ENCODE results near the gene MCRS1. TPM values are rescaled to one million over a fixed set of nuclear protein-coding genes. Genes with fewer than 3 reads are reported as not detected.

The MCRS1 gene
- total RNA-seq, 1 donor from 2014 or later: 33.9 TPM

GRCh38 chr12:49542592-49543160, 25.3 kb downstream of the MCRS1 start:
- no peaks in the 10 kb centered on the region for H3K9me3 ChIP-seq (ENCODE audit: control insufficient read depth in 3 of 3, low read length in 3 of 3)
- peaks cover 42 to 68% (median 58%) of the 10 kb centered on the region in 3 donors for H3K27me3 ChIP-seq (ENCODE audit: control insufficient read depth in 3 of 3, insufficient read depth in 3 of 3, low read length in 3 of 3)
- no peak overlapping the region for H3K27ac ChIP-seq (ENCODE audit: low read depth, low read length)
- H3K4me3 ChIP-seq (ENCODE audit: low read length in 3 of 3): no peak overlapping the region
- no peak overlapping the region for H3K9ac ChIP-seq (ENCODE audit: low read depth in 1 of 3, low read length in 3 of 3)
- no peaks in the 10 kb centered on the region for H3K36me3 ChIP-seq (ENCODE audit: control insufficient read depth in 3 of 3, insufficient read depth in 3 of 3, low read length in 3 of 3)
- peaks cover 5 to 8% (median 8%) of the 10 kb centered on the region in 3 donors for H3K4me1 ChIP-seq (ENCODE audit: control insufficient read depth in 3 of 3, insufficient read depth in 3 of 3, low read length in 3 of 3)

- Histone ChIP-seq H3K27ac (ENCODE audit: low read depth, low read length) (no peak overlapping the region), H3K4me3 (ENCODE audit: low read length in 3 of 3) (no peak overlapping the region), H3K27me3 (ENCODE audit: control insufficient read depth in 3 of 3, insufficient read depth in 3 of 3, low read length in 3 of 3) (peaks cover 40 to 67% (median 58%) of the 10 kb centered on the region in 3 donors), H3K4me1 (ENCODE audit: control insufficient read depth in 3 of 3, insufficient read depth in 3 of 3, low read length in 3 of 3) (peaks cover 10 to 12% (median 12%) of the 10 kb centered on the region in 3 donors), H3K9ac (ENCODE audit: low read depth in 1 of 3, low read length in 3 of 3) (no peak overlapping the region), H3K36me3 (ENCODE audit: control insufficient read depth in 3 of 3, insufficient read depth in 3 of 3, low read length in 3 of 3) (no peaks in the 10 kb centered on the region), H3K9me3 (ENCODE audit: control insufficient read depth in 3 of 3, low read length in 3 of 3) (no peaks in the 10 kb centered on the region)
Measured at GRCh38 chr12:49541911-49542505, 25.9 kb downstream of the MCRS1 start.

GRCh38 chr12:49541140-49541861, 26.6 kb downstream of the MCRS1 start:
- Histone ChIP-seq H3K36me3 (ENCODE audit: control insufficient read depth in 3 of 3, insufficient read depth in 3 of 3, low read length in 3 of 3) (no peaks in the 10 kb centered on the region), H3K27me3 (ENCODE audit: control insufficient read depth in 3 of 3, insufficient read depth in 3 of 3, low read length in 3 of 3) (peaks cover 43 to 67% (median 63%) of the 10 kb centered on the region in 3 donors), H3K4me3 (ENCODE audit: low read length in 3 of 3) (no peak overlapping the region), H3K27ac (ENCODE audit: low read depth, low read length) (no peak overlapping the region), H3K9ac (ENCODE audit: low read depth in 1 of 3, low read length in 3 of 3) (no peak overlapping the region), H3K4me1 (ENCODE audit: control insufficient read depth in 3 of 3, insufficient read depth in 3 of 3, low read length in 3 of 3) (peaks cover 12% of the 10 kb centered on the region in 3 donors), H3K9me3 (ENCODE audit: control insufficient read depth in 3 of 3, low read length in 3 of 3) (no peaks in the 10 kb centered on the region)

- peak overlapping the region in 1 of 3 donors; percentile 16 for H3K9ac ChIP-seq (ENCODE audit: low read depth in 1 of 3, low read length in 3 of 3)
- H3K4me3 ChIP-seq (ENCODE audit: low read length in 3 of 3): no peak overlapping the region
- H3K4me1 ChIP-seq (ENCODE audit: control insufficient read depth in 3 of 3, insufficient read depth in 3 of 3, low read length in 3 of 3): peaks cover 12% of the 10 kb centered on the region in 3 donors
- peaks cover 42 to 64% (median 60%) of the 10 kb centered on the region in 3 donors for H3K27me3 ChIP-seq (ENCODE audit: control insufficient read depth in 3 of 3, insufficient read depth in 3 of 3, low read length in 3 of 3)
- H3K9me3 ChIP-seq (ENCODE audit: control insufficient read depth in 3 of 3, low read length in 3 of 3): no peaks in the 10 kb centered on the region
- no peaks in the 10 kb centered on the region for H3K36me3 ChIP-seq (ENCODE audit: control insufficient read depth in 3 of 3, insufficient read depth in 3 of 3, low read length in 3 of 3)
- no peak overlapping the region for H3K27ac ChIP-seq (ENCODE audit: low read depth, low read length)
Measured at GRCh38 chr12:49540229-49541139, 27.5 kb downstream of the MCRS1 start.

GRCh38 chr12:49539406-49540228, 28.3 kb downstream of the MCRS1 start:
- Histone ChIP-seq H3K9ac (ENCODE audit: low read depth in 1 of 3, low read length in 3 of 3) (peak overlapping the region in 1 of 3 donors; percentile 16), H3K27me3 (ENCODE audit: control insufficient read depth in 3 of 3, insufficient read depth in 3 of 3, low read length in 3 of 3) (peaks cover 42 to 57% (median 54%) of the 10 kb centered on the region in 3 donors), H3K4me3 (ENCODE audit: low read length in 3 of 3) (no peak overlapping the region), H3K4me1 (ENCODE audit: control insufficient read depth in 3 of 3, insufficient read depth in 3 of 3, low read length in 3 of 3) (peaks cover 12% of the 10 kb centered on the region in 3 donors), H3K9me3 (ENCODE audit: control insufficient read depth in 3 of 3, low read length in 3 of 3) (no peaks in the 10 kb centered on the region), H3K36me3 (ENCODE audit: control insufficient read depth in 3 of 3, insufficient read depth in 3 of 3, low read length in 3 of 3) (no peaks in the 10 kb centered on the region), H3K27ac (ENCODE audit: low read depth, low read length) (no peak overlapping the region)

GRCh38 chr12:49538510-49539403, 29.2 kb downstream of the MCRS1 start, which contains the start of gene KCNH3:
KCNH3 (plus strand) TSS chr12:49539030; CDS start chr12:49539417, 387 bp downstream.
- H3K4me1 ChIP-seq (ENCODE audit: control insufficient read depth in 3 of 3, insufficient read depth in 3 of 3, low read length in 3 of 3): peaks cover 12% of the 10 kb centered on the region in 3 donors
- no peak within 1 kb of the TSS for H3K27ac ChIP-seq (ENCODE audit: low read depth, low read length)
- H3K36me3 ChIP-seq (ENCODE audit: control insufficient read depth in 3 of 3, insufficient read depth in 3 of 3, low read length in 3 of 3): no peaks in the 10 kb centered on the region
- H3K9me3 ChIP-seq (ENCODE audit: control insufficient read depth in 3 of 3, low read length in 3 of 3): no peaks in the 10 kb centered on the region
- peak within 1 kb of the TSS; percentile 5 to 27 (median 25) for H3K9ac ChIP-seq (ENCODE audit: low read depth in 1 of 3, low read length in 3 of 3)
- H3K4me3 ChIP-seq (ENCODE audit: low read length in 3 of 3): peak within 1 kb of the TSS; percentile 57 to 64 (median 62)
- H3K27me3 ChIP-seq (ENCODE audit: control insufficient read depth in 3 of 3, insufficient read depth in 3 of 3, low read length in 3 of 3): peaks cover 42 to 53% (median 48%) of the 10 kb centered on the region in 3 donors

GRCh38 chr12:49537752-49538509, 30.0 kb downstream of the MCRS1 start:
- peak overlapping the region; percentile 5 to 27 (median 25) for H3K9ac ChIP-seq (ENCODE audit: low read depth in 1 of 3, low read length in 3 of 3)
- H3K27ac ChIP-seq (ENCODE audit: low read depth, low read length): no peak overlapping the region
- H3K27me3 ChIP-seq (ENCODE audit: control insufficient read depth in 3 of 3, insufficient read depth in 3 of 3, low read length in 3 of 3): peaks cover 42 to 46% (median 44%) of the 10 kb centered on the region in 3 donors

GRCh38 chr12:49537231-49537751, 30.7 kb downstream of the MCRS1 start:
- peak overlapping the region; percentile 59 to 63 (median 62) for H3K4me3 ChIP-seq (ENCODE audit: low read length in 3 of 3)
- peaks cover 37 to 42% (median 42%) of the 10 kb centered on the region in 3 donors for H3K27me3 ChIP-seq (ENCODE audit: control insufficient read depth in 3 of 3, insufficient read depth in 3 of 3, low read length in 3 of 3)
- H3K9me3 ChIP-seq (ENCODE audit: control insufficient read depth in 3 of 3, low read length in 3 of 3): no peaks in the 10 kb centered on the region
- no peak overlapping the region for H3K27ac ChIP-seq (ENCODE audit: low read depth, low read length)
- no peaks in the 10 kb centered on the region for H3K36me3 ChIP-seq (ENCODE audit: control insufficient read depth in 3 of 3, insufficient read depth in 3 of 3, low read length in 3 of 3)
- H3K4me1 ChIP-seq (ENCODE audit: control insufficient read depth in 3 of 3, insufficient read depth in 3 of 3, low read length in 3 of 3): peaks cover 12% of the 10 kb centered on the region in 3 donors
- peak overlapping the region in 1 of 3 donors; percentile 25 for H3K9ac ChIP-seq (ENCODE audit: low read depth in 1 of 3, low read length in 3 of 3)

More at GRCh38 chr12:49537752-49538509, 30.0 kb downstream of the MCRS1 start:
- no peaks in the 10 kb centered on the region for H3K9me3 ChIP-seq (ENCODE audit: control insufficient read depth in 3 of 3, low read length in 3 of 3)
- peak overlapping the region; percentile 59 to 64 (median 62) for H3K4me3 ChIP-seq (ENCODE audit: low read length in 3 of 3)
- peaks cover 12% of the 10 kb centered on the region in 3 donors for H3K4me1 ChIP-seq (ENCODE audit: control insufficient read depth in 3 of 3, insufficient read depth in 3 of 3, low read length in 3 of 3)
- no peaks in the 10 kb centered on the region for H3K36me3 ChIP-seq (ENCODE audit: control insufficient read depth in 3 of 3, insufficient read depth in 3 of 3, low read length in 3 of 3)

Data from skeletal muscle tissue (tissue), 4 donors.